ENCODE measurements around the gene BCAR1. TPM values are rescaled to one million over a fixed set of nuclear protein-coding genes. Genes with fewer than 3 reads are reported as not detected.

The BCAR1 gene
- total and polyA plus RNA-seq, 2 of the 13 experiments (the other 11 are each of a cell fraction or from before 2014, with no cell fraction given) = 48.1 to 51.7 TPM

- FAIRE-seq (peak; percentile 8), DNase-seq (ENCODE audit: low spot score) (no peak), ATAC-seq (peak; percentile 3)
- Histone ChIP-seq H3K4me3 (replicated peaks in 1 of 3; ENCODE audit: insufficient read depth in 1 of 3, low read depth in 2 of 3, low read length in 3 of 3) (peak overlapping the region; percentile 34 to 70 (median 43)), H3K79me2 (ENCODE audit: insufficient read depth, low read length) (peaks cover 89% of the 10 kb centered on the region), H3K36me3 (replicated peaks in 1 of 2; ENCODE audit: control insufficient read depth in 1 of 2, insufficient read depth in 2 of 2, low read length in 2 of 2) (peaks cover 0 to 6% of the 10 kb centered on the region in 2 experiments; a peak in 2 of 5 replicates), H3K9me3 (ENCODE audit: low read length) (no peaks in the 10 kb centered on the region), H3K4me1 (ENCODE audit: insufficient read depth, low read length) (peaks cover 84% of the 10 kb centered on the region), H4K20me1 (ENCODE audit: insufficient read depth, low read length) (peaks cover 50% of the 10 kb centered on the region), H3K9ac (ENCODE audit: insufficient read depth, low read depth, low read length) (peak overlapping the region; percentile 70), H2AFZ (ENCODE audit: low read length) (no peak overlapping the region), H3K27ac (ENCODE audit: extremely low read length, insufficient read depth, low read length) (peak overlapping the region; percentile 80), H3K4me2 (ENCODE audit: low read depth, low read length) (peak overlapping the region; percentile 97), H3K27me3 (ENCODE audit: control insufficient read depth in 1 of 2, insufficient read depth in 2 of 2, low read length in 2 of 2) (no peaks in the 10 kb centered on the region; a peak in 1 of 5 replicates)
- POLR2A ChIA-PET = interaction anchor here (0.8 to 14.7 kb wide), 6 partner anchors 12 to 76 kb away, joined by 3 to 312 read pairs (median 11); no protein-coding TSS in a partner anchor
- in situ Hi-C loops (cut with HindIII; ENCODE audit: extremely low pct_ligation_motif_present, low pct_unique_long_range_greater_than_20kb) (no loop called here), intact Hi-C loops (cut with micrococcal nuclease; ENCODE audit: unreplicated experiment) (loop anchor here (5.0 kb wide), 1 partner anchor 135 kb away; no protein-coding TSS in a partner anchor)
- BruUV-seq (replicated peaks) = TSS peak; percentile 74
- CTCF ChIA-PET (ENCODE audit: low intra/inter-chr PET ratio, low total read pairs) = no interaction called here
- WGBS (ENCODE audit: low lambda C conversion rate) = 30% methylated on average over 24 of the region's 24 CpGs
- TF ChIP-seq TCF7L2 (IDR thresholded peaks at IDR 0.05; ENCODE audit: low read depth, low read length) (no peak), POLR2AphosphoS2 (IDR thresholded peaks at IDR 0.05; ENCODE audit: low read depth, low read length) (peak; percentile 16; the same call in 1 of the 2 replicates), FOXA1 (IDR thresholded peaks at IDR 0.05) (no peak), FOXA1 (CRISPR knock-in tag; IDR thresholded peaks at IDR 0.05) (0 out of 2 replicates have a peak, but pooled peaks have one; percentile 0), GLMP (CRISPR knock-in tag; IDR thresholded peaks at IDR 0.05; ENCODE audit: borderline replicate concordance) (no peak), MTF2 (CRISPR knock-in tag; IDR thresholded peaks at IDR 0.05; ENCODE audit: borderline replicate concordance) (no peak), POLR2G (IDR thresholded peaks at IDR 0.05; ENCODE audit: low read depth, low read length) (peak; percentile 8; the same call in 1 of the 2 replicates), ZNF34 (CRISPR knock-in tag; IDR thresholded peaks at IDR 0.05; ENCODE audit: borderline replicate concordance) (no peak), ZNF484 (CRISPR knock-in tag; IDR thresholded peaks at IDR 0.05; ENCODE audit: borderline replicate concordance, low read depth) (no peak), ZNF101 (CRISPR knock-in tag; IDR thresholded peaks at IDR 0.05; ENCODE audit: borderline replicate concordance, low read depth) (no peak), PAX8 (CRISPR knock-in tag; IDR thresholded peaks at IDR 0.05; ENCODE audit: borderline replicate concordance) (no peak), GATAD2A (CRISPR knock-in tag; IDR thresholded peaks at IDR 0.05) (0 out of 2 replicates have a peak, but pooled peaks have one; percentile 39), ZNF17 (CRISPR knock-in tag; IDR thresholded peaks at IDR 0.05) (no peak), POLR2AphosphoS5 (IDR thresholded peaks at IDR 0.05; ENCODE audit: low read depth, low read length) (peak; percentile 26; the same call in 1 of the 2 replicates), IKZF1 (IDR thresholded peaks at IDR 0.05) (no peak), HDAC6 (IDR thresholded peaks at IDR 0.05; ENCODE audit: low read depth, low read length) (no peak), ETV6 (CRISPR knock-in tag; conservative IDR thresholded peaks at IDR 0.05) (no peak), NCOA1 (CRISPR knock-in tag; IDR thresholded peaks at IDR 0.05) (no peak), SP5 (CRISPR knock-in tag; IDR thresholded peaks at IDR 0.05; ENCODE audit: borderline replicate concordance, low read depth) (no peak), ZFYVE20 (CRISPR knock-in tag; IDR thresholded peaks at IDR 0.05; ENCODE audit: borderline replicate concordance, low read depth) (no peak)
- TF ChIP-seq, protein P1, sequence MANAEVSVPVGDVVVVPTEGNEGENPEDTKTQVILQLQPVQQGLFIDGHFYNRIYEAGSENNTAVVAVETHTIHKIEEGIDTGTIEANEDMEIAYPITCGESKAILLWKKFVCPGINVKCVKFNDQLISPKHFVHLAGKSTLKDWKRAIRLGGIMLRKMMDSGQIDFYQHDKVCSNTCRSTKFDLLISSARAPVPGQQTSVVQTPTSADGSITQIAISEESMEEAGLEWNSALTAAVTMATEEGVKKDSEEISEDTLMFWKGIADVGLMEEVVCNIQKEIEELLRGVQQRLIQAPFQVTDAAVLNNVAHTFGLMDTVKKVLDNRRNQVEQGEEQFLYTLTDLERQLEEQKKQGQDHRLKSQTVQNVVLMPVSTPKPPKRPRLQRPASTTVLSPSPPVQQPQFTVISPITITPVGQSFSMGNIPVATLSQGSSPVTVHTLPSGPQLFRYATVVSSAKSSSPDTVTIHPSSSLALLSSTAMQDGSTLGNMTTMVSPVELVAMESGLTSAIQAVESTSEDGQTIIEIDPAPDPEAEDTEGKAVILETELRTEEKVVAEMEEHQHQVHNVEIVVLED (CRISPR knock-in tag; IDR thresholded peaks at IDR 0.05; ENCODE audit: borderline replicate concordance) = no peak; the same call in 1 of the 2 replicates
Observed at GRCh38 chr16:75252049-75252864, 833 bp upstream of the BCAR1 start.

Measured in HepG2 (cell line).